IPS-18c (cell line): ENCODE data around the gene OVCA2.

ENCODE experiments used
- H3K4me3 ChIP-seq: 2 replicates; pipeline ENCODE4 v1.7.0; 2013; ENCODE audit warnings: low read depth, mild to moderate bottlenecking, low read length, moderate library complexity; ENCODE audit not compliant: insufficient read depth
- H3K9me3 ChIP-seq: one replicate; pipeline ENCODE4 v1.6.1; 2013; ENCODE audit warnings: mild to moderate bottlenecking, low read length, moderate library complexity; ENCODE audit not compliant: control insufficient read depth, insufficient read depth

The OVCA2 gene

GRCh38 chr17:2067608-2068024 is 25.8 kb downstream of the OVCA2 start:
- Histone ChIP-seq H3K4me3 (no peak overlapping the region), H3K9me3 (no peaks in the 10 kb centered on the region)

GRCh38 chr17:2068031-2068518 is 26.3 kb downstream of the OVCA2 start:
- Histone ChIP-seq H3K9me3 (no peaks in the 10 kb centered on the region), H3K4me3 (no peak overlapping the region)

GRCh38 chr17:2068519-2069051 is 26.8 kb downstream of the OVCA2 start:
- no peak overlapping the region for H3K4me3 ChIP-seq

GRCh38 chr17:2070241-2071023 is 28.6 kb downstream of the OVCA2 start:
- Histone ChIP-seq H3K9me3 (no peaks in the 10 kb centered on the region), H3K4me3 (no peak overlapping the region)

More at GRCh38 chr17:2068519-2069051, 26.8 kb downstream of the OVCA2 start:
- no peaks in the 10 kb centered on the region for H3K9me3 ChIP-seq

- H3K9me3 ChIP-seq, result no peaks in the 10 kb centered on the region
- H3K4me3 ChIP-seq, result no peak overlapping the region
Observed at GRCh38 chr17:2071024-2071385, 29.2 kb downstream of the OVCA2 start.

- no peaks in the 10 kb centered on the region for H3K9me3 ChIP-seq
- no peak overlapping the region for H3K4me3 ChIP-seq
Observed at GRCh38 chr17:2071455-2072281, 29.8 kb downstream of the OVCA2 start.

GRCh38 chr17:2074919-2075318 is 33.1 kb downstream of the OVCA2 start:
- no peaks in the 10 kb centered on the region for H3K9me3 ChIP-seq
- H3K4me3 ChIP-seq, result no peak overlapping the region

GRCh38 chr17:2075336-2076086 is 33.7 kb downstream of the OVCA2 start:
- no peak overlapping the region for H3K4me3 ChIP-seq
- H3K9me3 ChIP-seq, result no peaks in the 10 kb centered on the region

- Histone ChIP-seq H3K9me3 (no peaks in the 10 kb centered on the region), H3K4me3 (no peak overlapping the region)
Observed at GRCh38 chr17:2076087-2076984, 34.5 kb downstream of the OVCA2 start.

- H3K4me3 ChIP-seq, result no peak overlapping the region
- H3K9me3 ChIP-seq, result no peaks in the 10 kb centered on the region
Observed at GRCh38 chr17:2077040-2077439, 35.2 kb downstream of the OVCA2 start.

- Histone ChIP-seq H3K4me3 (no peak overlapping the region), H3K9me3 (no peaks in the 10 kb centered on the region)
Observed at GRCh38 chr17:2081564-2081963, 39.7 kb downstream of the OVCA2 start.

GRCh38 chr17:2082003-2082781 is 40.4 kb downstream of the OVCA2 start:
- H3K4me3 ChIP-seq, result no peak overlapping the region
- H3K9me3 ChIP-seq, result no peaks in the 10 kb centered on the region

- H3K9me3 ChIP-seq, result no peaks in the 10 kb centered on the region
- no peak overlapping the region for H3K4me3 ChIP-seq
Observed at GRCh38 chr17:2083613-2084035, 41.8 kb downstream of the OVCA2 start.

- no peaks in the 10 kb centered on the region for H3K9me3 ChIP-seq
- no peak overlapping the region for H3K4me3 ChIP-seq
Observed at GRCh38 chr17:2084036-2084765, 42.4 kb downstream of the OVCA2 start.
